ENCODE data around the gene PDPK1.

DNA sequence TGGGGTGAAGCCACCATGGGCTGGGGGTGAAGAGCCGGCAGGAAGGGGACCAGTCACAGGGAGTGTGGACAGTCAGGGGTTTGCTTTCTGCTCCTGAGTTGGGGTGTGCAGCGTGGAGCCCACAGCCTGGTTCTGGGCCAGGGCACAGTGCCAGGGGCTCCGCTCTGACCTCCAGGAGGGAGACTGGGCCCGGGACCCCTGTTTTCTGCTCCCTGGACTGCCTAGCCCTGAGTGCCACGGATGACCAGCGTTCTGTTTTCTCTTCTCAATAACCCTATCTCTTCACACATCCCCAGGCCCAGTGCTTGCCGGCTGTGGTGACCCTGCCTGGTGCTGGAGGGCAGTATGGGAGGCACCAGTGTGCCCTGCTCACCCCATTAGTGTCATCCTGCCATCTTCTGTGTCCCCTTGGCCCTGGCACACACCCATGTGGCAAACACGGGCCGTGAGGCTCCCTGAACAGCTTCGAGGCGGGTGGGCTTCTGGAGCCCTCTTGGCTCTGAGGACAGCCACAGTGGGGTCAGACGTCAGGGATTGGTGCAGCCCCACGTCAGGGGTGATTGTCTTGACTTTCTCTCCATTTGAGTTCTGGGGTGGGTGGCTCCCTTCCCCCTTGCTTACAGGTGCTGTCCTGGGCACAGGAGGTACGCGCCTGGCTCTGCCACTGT lies 7.7 kb upstream of the PDPK1 start:
- TF ChIP-seq, protein P1, sequence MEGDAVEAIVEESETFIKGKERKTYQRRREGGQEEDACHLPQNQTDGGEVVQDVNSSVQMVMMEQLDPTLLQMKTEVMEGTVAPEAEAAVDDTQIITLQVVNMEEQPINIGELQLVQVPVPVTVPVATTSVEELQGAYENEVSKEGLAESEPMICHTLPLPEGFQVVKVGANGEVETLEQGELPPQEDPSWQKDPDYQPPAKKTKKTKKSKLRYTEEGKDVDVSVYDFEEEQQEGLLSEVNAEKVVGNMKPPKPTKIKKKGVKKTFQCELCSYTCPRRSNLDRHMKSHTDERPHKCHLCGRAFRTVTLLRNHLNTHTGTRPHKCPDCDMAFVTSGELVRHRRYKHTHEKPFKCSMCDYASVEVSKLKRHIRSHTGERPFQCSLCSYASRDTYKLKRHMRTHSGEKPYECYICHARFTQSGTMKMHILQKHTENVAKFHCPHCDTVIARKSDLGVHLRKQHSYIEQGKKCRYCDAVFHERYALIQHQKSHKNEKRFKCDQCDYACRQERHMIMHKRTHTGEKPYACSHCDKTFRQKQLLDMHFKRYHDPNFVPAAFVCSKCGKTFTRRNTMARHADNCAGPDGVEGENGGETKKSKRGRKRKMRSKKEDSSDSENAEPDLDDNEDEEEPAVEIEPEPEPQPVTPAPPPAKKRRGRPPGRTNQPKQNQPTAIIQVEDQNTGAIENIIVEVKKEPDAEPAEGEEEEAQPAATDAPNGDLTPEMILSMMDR (IDR thresholded peaks at IDR 0.05): no peak
- TF ChIP-seq POLR2A (IDR thresholded peaks at IDR 0.05): no peak

Measured in tibial nerve (tissue), 3 donors.